HG02571 (cell line): ENCODE data around the gene C1orf159.
"Not testable (repeated sequence)": the region's sequence is repeated elsewhere in the genome, so short reads cannot be mapped to it uniquely, and the experiment has no call there.

Source experiments
- ATAC-seq: cut with Tn5 transposase; IDR thresholded peaks from one replicate; pipeline ENCODE4 v1.9.1; 2021; ENCODE audit warnings: mild to moderate bottlenecking, moderate library complexity; ENCODE audit not compliant: unreplicated experiment

C1orf159 gene

GRCh38 chr1:1150100-1150499, 34.2 kb upstream of the C1orf159 start:
- no peak for ATAC-seq

GRCh38 chr1:1149416-1149815, 33.5 kb upstream of the C1orf159 start:
- ATAC-seq = no peak

- no peak for ATAC-seq
Observed at GRCh38 chr1:1148569-1148968, 32.7 kb upstream of the C1orf159 start.

GRCh38 chr1:1148061-1148460, 32.2 kb upstream of the C1orf159 start:
- ATAC-seq = no peak

GRCh38 chr1:1146596-1146995, 30.7 kb upstream of the C1orf159 start:
- no peak for ATAC-seq

- no peak for ATAC-seq
Observed at GRCh38 chr1:1146026-1146425, 30.1 kb upstream of the C1orf159 start.

- ATAC-seq = no peak
Observed at GRCh38 chr1:1145547-1145914, 29.6 kb upstream of the C1orf159 start.

GRCh38 chr1:1144843-1145546, 29.1 kb upstream of the C1orf159 start:
- ATAC-seq = no peak

- ATAC-seq = no peak
Observed at GRCh38 chr1:1144122-1144842, 28.4 kb upstream of the C1orf159 start.

- ATAC-seq = no peak
Observed at GRCh38 chr1:1143636-1144035, 27.7 kb upstream of the C1orf159 start.

GRCh38 chr1:1142844-1143243, 27.0 kb upstream of the C1orf159 start:
- no peak for ATAC-seq

- ATAC-seq = not testable (repeated sequence)
Observed at GRCh38 chr1:1142352-1142751, 26.5 kb upstream of the C1orf159 start.

- ATAC-seq = no peak
Observed at GRCh38 chr1:1141911-1142250, 26.0 kb upstream of the C1orf159 start.

- ATAC-seq = no peak
Observed at GRCh38 chr1:1141244-1141910, 25.5 kb upstream of the C1orf159 start.

- ATAC-seq = no peak
Observed at GRCh38 chr1:1140673-1141072, 24.8 kb upstream of the C1orf159 start.

- no peak for ATAC-seq
Observed at GRCh38 chr1:1137256-1138045, 21.6 kb upstream of the C1orf159 start.

GRCh38 chr1:1136547-1137230, 20.8 kb upstream of the C1orf159 start:
- ATAC-seq = no peak

- no peak for ATAC-seq
Observed at GRCh38 chr1:1135339-1136136, 19.6 kb upstream of the C1orf159 start.

GRCh38 chr1:1134300-1134970, 18.5 kb upstream of the C1orf159 start:
- ATAC-seq = no peak
